HG02884 (cell line): ENCODE measurements around the gene ALPL.

Experiments used
- ATAC-seq: cut with Tn5 transposase; IDR thresholded peaks from one replicate; pipeline ENCODE4 v1.9.1; 2021; ENCODE audit warnings: mild to moderate bottlenecking, moderate library complexity; ENCODE audit not compliant: unreplicated experiment

Gene ALPL

GRCh38 chr1:21574466-21575151 lies 65.4 kb downstream of the ALPL start:
- ATAC-seq: no peak

DNA sequence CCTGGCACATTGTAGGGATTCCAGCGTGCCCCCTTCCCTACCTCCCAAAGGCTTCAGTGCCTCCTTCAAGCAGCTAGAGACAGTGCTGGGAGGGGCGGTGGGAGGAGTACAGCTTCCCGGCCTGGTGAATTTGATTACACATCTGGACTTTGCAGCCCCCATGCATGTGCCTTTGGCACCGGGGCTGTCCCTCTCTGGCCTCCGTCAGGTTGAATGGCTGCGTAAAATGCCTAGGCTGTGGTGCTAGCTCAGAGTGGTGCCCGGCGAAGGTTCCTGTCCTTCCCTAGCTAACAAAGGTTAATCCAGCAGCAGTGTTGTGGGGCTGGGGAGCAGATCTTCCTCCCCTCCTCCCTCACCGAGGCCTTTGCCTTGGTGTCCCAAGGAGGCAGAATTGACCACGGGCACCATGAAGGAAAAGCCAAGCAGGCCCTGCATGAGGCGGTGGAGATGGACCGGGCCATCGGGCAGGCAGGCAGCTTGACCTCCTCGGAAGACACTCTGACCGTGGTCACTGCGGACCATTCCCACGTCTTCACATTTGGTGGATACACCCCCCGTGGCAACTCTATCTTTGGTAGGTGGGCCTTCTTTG lies 66.2 kb downstream of the ALPL start:
- ATAC-seq: no peak

GRCh38 chr1:21576031-21576797 lies 67.0 kb downstream of the ALPL start:
- no peak for ATAC-seq

GRCh38 chr1:21576798-21577187 lies 67.6 kb downstream of the ALPL start:
- ATAC-seq: no peak

DNA sequence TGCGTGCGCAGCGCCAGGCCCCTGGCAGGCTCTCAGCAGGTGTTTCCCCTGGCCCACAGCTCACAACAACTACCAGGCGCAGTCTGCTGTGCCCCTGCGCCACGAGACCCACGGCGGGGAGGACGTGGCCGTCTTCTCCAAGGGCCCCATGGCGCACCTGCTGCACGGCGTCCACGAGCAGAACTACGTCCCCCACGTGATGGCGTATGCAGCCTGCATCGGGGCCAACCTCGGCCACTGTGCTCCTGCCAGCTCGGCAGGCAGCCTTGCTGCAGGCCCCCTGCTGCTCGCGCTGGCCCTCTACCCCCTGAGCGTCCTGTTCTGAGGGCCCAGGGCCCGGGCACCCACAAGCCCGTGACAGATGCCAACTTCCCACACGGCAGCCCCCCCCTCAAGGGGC lies 68.1 kb downstream of the ALPL start:
- no peak for ATAC-seq

- ATAC-seq: no peak
Observed at GRCh38 chr1:21577933-21578332, 68.7 kb downstream of the ALPL start.

GRCh38 chr1:21579791-21580190 lies 70.6 kb downstream of the ALPL start:
- no peak for ATAC-seq

GRCh38 chr1:21584096-21584495 lies 74.9 kb downstream of the ALPL start:
- ATAC-seq: no peak

DNA sequence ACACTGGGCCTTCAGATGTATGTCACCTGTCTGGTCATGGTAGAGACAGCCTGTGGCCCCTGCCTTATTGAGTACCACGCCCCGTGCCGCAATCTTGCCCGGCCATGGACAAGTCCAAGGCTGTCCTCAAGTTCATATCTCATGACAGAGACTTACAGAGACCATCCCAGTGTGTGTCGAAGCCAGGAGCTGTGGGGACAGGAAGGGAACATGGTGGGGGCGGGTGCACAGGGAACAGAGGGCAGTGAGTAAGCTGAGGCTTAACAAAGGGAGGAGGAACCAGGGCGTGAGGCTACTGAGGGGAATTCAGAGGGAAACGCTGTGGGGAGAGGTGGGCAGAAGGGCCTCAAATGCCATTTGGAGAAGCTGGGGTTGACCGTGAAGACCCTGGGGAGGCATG lies 75.8 kb downstream of the ALPL start:
- ATAC-seq: no peak

- ATAC-seq: no peak
Observed at GRCh38 chr1:21586222-21586621, 77.0 kb downstream of the ALPL start.

- no peak for ATAC-seq
Observed at GRCh38 chr1:21586846-21587601, 77.8 kb downstream of the ALPL start.

DNA sequence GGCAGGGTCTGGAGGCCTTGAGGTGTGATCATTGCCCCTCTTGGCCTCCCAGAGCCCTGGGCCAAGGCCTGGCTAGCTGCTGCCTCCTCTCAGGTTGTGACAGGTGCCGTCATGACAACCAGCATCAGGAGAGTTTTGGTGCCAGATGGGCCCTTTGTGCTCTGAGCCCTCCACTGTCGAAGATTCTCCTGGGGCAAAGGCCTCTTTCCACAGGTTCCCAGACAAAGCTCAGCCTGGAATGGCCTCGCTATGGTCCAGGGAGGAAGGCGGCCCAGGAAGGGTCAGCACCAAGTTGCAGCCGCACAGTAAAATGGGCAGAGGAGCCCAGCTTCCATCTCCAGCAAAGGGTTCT lies 78.4 kb downstream of the ALPL start:
- no peak for ATAC-seq

- ATAC-seq: no peak
Observed at GRCh38 chr1:21589618-21590017, 80.4 kb downstream of the ALPL start.

DNA sequence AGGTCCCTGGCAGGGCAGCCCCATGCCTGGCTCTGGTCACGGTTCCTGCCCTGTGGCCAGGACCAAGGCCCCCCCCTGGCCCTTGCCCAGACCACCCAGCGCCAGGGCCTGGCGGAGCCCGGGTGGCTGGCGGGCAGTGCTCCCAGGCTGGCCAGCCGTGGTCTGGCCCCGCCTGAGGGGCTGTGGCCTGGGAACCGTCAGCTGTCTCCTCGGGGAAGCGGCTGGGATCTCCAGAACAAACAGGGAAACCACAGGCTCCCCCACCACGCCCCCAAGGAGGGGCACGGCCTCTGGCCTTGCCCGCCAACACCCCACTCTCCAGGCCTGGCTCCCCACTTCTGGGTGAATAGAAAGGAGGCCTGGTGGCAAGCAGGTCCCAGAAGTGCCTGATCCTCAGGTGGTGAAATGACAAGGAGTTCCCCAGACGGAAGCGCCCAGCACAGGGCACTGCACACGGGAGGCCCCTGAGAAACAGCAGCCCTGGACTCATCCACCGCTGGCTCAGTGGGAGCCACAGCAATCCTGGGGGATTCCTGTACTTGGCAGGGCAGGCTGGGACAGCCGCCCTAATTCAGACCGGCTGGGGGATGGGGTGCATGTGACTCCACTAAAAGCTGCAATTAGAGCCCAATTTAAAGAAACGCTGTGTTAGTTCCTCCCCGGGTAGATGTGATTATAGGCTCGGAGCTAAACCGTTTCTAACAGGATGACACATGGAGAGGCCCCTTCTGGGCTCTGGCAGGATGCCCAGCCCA lies 81.1 kb downstream of the ALPL start:
- ATAC-seq: no peak

- no peak for ATAC-seq
Observed at GRCh38 chr1:21590934-21591333, 81.7 kb downstream of the ALPL start.

DNA sequence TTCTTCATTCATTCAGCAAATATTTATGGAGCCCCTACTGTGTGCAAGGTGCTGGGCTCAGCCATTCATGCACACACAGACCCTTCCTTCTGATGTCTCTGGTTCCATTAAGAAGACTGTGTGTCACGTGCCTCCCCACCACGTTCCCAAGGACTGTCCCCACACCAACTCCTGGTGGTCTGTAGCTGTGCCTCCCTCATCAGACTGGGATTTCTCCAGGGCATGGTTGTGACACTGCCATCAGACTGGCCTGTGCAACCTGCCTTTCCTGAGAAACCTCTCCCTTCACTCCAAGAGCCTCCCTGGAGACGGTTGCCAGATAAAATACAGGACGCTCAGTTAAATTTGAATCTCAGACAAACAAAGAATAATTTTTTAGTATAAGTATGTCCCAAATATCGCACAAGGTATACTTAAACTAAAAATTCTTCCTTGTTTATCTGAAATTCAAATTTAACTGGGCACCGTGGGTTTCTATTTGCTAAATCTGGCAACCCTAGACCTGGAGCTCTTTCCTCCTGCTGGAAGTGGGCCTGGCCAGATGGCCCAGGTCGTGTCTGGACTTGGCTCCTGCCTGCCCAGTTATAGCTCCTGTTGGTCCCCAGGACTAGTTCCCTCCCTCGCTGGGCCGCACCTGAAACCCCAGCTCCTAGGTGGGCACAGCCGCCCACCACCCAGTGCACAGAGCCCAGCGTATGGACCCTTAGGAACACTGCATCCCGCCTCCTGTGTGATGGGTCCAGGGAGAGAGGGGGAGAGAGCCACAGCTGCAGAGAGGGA lies 83.1 kb downstream of the ALPL start:
- ATAC-seq: no peak

DNA sequence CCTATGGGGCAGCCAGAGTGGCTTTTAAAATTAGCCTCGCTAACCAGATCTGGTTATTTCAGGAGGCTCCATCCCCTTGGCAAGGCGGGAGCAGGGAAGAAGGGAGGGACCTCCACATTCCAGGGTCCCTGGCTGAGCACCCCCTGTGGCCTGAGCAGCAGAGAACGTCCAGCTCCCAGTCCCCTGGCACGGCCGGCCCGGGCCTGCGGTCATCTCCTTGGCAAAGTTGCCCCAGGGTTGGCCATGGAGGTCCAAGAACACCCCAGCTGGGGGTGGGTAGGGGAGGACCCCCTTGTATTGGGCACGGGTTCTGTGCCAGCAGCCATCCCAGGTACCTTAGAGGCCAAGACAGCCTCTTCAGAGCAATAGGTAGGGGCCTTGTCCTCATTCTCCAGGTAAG lies 84.0 kb downstream of the ALPL start:
- ATAC-seq: no peak

GRCh38 chr1:21594501-21594900 lies 85.3 kb downstream of the ALPL start:
- no peak for ATAC-seq

- ATAC-seq: no peak
Observed at GRCh38 chr1:21594935-21595897, 86.0 kb downstream of the ALPL start.
